Endothelial cell (in vitro differentiated cells): ENCODE results near the gene PRR20G. TPM values are rescaled to one million over a fixed set of nuclear protein-coding genes. Genes with fewer than 3 reads are reported as not detected.

ENCODE experiments used
- DNase-seq: peaks from one replicate; pipeline ENCODE4 v3.0.0; 2021; ENCODE audit warnings: low spot score
- H3K27ac Mint-ChIP-seq: one replicate; pipeline ENCODE4 v1.8.0; 2021; ENCODE audit warnings: mixed read lengths, inconsistent platforms; ENCODE audit not compliant: unreplicated experiment
- H3K27me3 Mint-ChIP-seq: one replicate; pipeline ENCODE4 v1.8.0; 2021; ENCODE audit warnings: mild to moderate bottlenecking, moderate library complexity, mixed read lengths, inconsistent platforms; ENCODE audit not compliant: unreplicated experiment
- H3K36me3 Mint-ChIP-seq: one replicate; pipeline ENCODE4 v1.8.0; 2021; ENCODE audit warnings: mild to moderate bottlenecking, low read depth, mixed read lengths, inconsistent platforms; ENCODE audit not compliant: unreplicated experiment
- H3K4me1 Mint-ChIP-seq: one replicate; pipeline ENCODE4 v1.8.0; 2021; ENCODE audit warnings: mild to moderate bottlenecking, mixed read lengths, inconsistent platforms; ENCODE audit not compliant: unreplicated experiment
- H3K4me3 Mint-ChIP-seq: one replicate; pipeline ENCODE4 v1.8.0; 2021; ENCODE audit warnings: mild to moderate bottlenecking, mixed read lengths, inconsistent platforms; ENCODE audit not compliant: unreplicated experiment
- H3K9me3 Mint-ChIP-seq: one replicate; pipeline ENCODE4 v1.8.0; 2021; ENCODE audit warnings: mixed read lengths, inconsistent platforms; ENCODE audit not compliant: unreplicated experiment
- total RNA-seq: library from RNA; stranded (reverse); fragmentation: NEBNext Ultra II Directional; extraction: Animal tissue kit (Norgen Biotek cat#: 25700); gene quantifications from one replicate; pipeline ENCODE4 v1.2.1, GENCODE V29; 2021; ENCODE audit not compliant: unreplicated experiment
- TF ChIP-seq, protein P1 (sequence below): fragments of 200-600 bp; sonication (generic); IDR thresholded peaks from one replicate; pipeline ENCODE4 v1.5.0; 2021; ENCODE audit warnings: antibody characterized with exemption; ENCODE audit not compliant: unreplicated experiment

The PRR20G gene
- total RNA-seq, 1 donor from 2014 or later, result not detected

DNA sequence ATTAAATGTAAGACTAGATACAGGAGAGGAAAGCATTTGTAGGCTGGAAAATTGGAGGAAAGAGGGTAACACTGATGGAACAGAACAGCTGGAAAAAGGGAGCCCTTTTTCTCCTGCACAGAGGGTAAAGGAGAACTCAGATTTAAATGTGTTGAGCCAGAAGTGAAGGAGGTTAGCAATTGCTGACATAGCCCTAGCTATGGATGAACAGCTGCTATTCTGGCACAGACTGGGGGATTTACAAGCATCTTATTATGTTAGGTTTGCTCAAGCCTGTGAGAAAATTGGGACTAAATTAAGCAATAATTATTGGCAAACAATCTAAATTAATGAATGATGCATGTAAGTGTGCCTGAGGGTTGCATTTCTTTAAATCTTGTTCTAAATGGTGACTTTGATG is 40.6 kb upstream of the PRR20G start:
- peaks cover 3% of the 10 kb centered on the region for H3K27me3 Mint-ChIP-seq
- TF ChIP-seq, protein P1, sequence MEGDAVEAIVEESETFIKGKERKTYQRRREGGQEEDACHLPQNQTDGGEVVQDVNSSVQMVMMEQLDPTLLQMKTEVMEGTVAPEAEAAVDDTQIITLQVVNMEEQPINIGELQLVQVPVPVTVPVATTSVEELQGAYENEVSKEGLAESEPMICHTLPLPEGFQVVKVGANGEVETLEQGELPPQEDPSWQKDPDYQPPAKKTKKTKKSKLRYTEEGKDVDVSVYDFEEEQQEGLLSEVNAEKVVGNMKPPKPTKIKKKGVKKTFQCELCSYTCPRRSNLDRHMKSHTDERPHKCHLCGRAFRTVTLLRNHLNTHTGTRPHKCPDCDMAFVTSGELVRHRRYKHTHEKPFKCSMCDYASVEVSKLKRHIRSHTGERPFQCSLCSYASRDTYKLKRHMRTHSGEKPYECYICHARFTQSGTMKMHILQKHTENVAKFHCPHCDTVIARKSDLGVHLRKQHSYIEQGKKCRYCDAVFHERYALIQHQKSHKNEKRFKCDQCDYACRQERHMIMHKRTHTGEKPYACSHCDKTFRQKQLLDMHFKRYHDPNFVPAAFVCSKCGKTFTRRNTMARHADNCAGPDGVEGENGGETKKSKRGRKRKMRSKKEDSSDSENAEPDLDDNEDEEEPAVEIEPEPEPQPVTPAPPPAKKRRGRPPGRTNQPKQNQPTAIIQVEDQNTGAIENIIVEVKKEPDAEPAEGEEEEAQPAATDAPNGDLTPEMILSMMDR, result no peak
- peaks cover 1% of the 10 kb centered on the region for H3K9me3 Mint-ChIP-seq
- H3K4me3 Mint-ChIP-seq, result no peak overlapping the region
- no peaks in the 10 kb centered on the region for H3K36me3 Mint-ChIP-seq
- DNase-seq, result no peak
- no peaks in the 10 kb centered on the region for H3K4me1 Mint-ChIP-seq
- no peak overlapping the region for H3K27ac Mint-ChIP-seq

DNA sequence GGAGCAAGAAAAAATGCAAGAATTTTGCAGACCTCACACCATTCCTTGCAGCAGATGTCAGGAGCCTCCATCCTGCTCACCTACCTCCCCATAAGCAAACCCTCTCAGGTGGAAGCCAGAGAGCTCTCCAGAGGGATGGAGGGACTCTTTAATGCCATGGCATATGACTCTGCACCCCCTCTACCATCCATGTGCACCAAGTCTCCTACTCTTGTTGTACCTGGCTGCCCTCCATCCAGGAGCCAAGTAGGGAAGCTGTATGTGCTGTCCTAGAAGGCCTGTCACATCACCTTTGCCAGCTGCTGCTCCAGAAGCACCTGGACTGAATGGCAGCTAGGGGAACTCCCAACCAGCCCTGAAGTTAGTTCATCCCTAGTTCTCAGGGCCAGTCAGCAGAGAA is 38.5 kb upstream of the PRR20G start:
- TF ChIP-seq, protein P1, result no peak
- Mint-ChIP-seq H3K9me3 (peaks cover 4% of the 10 kb centered on the region), H3K27ac (no peak overlapping the region), H3K4me1 (peaks cover 2% of the 10 kb centered on the region), H3K4me3 (no peak overlapping the region), H3K36me3 (no peaks in the 10 kb centered on the region), H3K27me3 (peaks cover 3% of the 10 kb centered on the region)
- no peak for DNase-seq

DNA sequence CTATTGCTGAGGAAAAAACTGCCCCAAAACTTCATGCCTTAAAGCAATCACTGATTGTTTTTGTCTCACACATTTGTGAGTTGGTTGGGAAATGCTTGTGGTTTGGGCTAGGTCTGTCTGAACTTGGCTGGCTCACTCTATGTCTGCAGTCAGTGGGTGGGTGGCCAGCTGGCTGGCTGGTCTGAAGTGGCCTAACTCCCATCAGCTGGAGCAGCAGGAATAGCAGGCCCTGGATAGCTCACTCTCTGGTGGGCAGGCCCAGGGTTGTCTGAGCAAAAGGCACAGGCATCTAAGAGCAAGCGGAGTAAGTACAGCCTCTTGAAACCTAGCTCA is 37.7 kb upstream of the PRR20G start:
- H3K9me3 Mint-ChIP-seq, result peaks cover 4% of the 10 kb centered on the region
- H3K27me3 Mint-ChIP-seq, result peaks cover 3% of the 10 kb centered on the region

DNA sequence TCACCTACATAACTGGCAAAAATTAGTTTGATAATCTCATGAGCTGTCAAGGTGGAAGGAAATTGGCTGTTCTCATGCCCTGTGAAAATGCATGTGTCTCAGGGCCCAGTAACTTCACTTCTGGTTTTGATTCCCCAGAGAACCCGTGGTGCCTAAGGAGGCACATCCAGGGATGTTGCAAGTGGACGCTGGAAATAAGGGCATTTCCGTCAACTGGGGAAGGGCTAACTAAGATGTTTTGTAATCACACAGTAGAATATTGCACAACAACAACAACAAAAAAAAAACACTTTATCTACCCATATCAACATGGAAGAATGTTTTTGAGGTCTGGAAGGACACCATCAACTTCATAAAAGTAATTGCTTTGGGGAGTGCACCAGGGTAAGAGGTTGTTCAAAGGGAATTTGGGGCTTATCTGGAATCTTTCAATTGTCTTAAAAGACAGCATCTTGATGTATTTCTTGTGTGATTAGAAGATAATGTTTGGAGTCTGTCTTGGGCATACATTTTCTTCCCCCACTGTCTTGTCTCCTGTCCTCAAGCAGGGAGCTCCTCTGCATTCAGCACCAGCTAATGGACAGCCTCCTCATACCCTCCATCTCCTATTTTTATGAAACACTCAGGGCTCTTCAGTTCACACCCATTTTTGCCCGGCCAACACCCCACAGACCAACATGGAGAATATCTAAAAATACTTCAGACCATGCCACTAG is 37.2 kb upstream of the PRR20G start:
- Mint-ChIP-seq H3K36me3 (peaks cover 6% of the 10 kb centered on the region), H3K4me1 (peaks cover 2% of the 10 kb centered on the region), H3K4me3 (no peak overlapping the region), H3K27ac (no peak overlapping the region), H3K9me3 (peaks cover 4% of the 10 kb centered on the region), H3K27me3 (peaks cover 3% of the 10 kb centered on the region)
- TF ChIP-seq, protein P1, result no peak
- DNase-seq, result no peak

More for the DNA sequence above, 37.7 kb upstream of the PRR20G start:
- H3K4me3 Mint-ChIP-seq, result no peak overlapping the region
- H3K27ac Mint-ChIP-seq, result no peak overlapping the region
- H3K36me3 Mint-ChIP-seq, result peaks cover 6% of the 10 kb centered on the region
- TF ChIP-seq, protein P1, result no peak
- DNase-seq, result no peak
- peaks cover 2% of the 10 kb centered on the region for H3K4me1 Mint-ChIP-seq

DNA sequence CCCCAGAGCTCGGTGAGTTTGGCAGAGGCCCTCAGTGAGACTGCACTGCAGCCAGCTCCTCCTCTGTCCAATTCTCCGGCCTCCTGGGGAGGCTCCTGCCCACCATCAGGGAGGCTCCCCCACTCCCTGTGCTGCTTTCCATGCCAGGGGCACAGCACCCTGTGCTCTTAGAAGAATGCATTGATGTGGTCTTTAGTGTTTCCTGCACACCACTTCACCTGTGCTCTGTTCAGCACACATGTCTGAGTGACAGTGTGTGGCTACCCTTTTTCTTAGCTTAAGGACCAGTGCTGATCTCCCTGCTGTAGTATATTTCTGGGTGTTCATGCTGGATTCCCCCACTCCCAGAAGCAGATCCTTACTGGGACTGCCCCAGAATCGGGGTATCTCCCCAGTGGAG is 36.2 kb upstream of the PRR20G start:
- TF ChIP-seq, protein P1, result no peak
- peaks cover 6% of the 10 kb centered on the region for H3K36me3 Mint-ChIP-seq
- peaks cover 2% of the 10 kb centered on the region for H3K27me3 Mint-ChIP-seq
- H3K4me1 Mint-ChIP-seq, result peaks cover 2% of the 10 kb centered on the region
- H3K9me3 Mint-ChIP-seq, result peaks cover 4% of the 10 kb centered on the region
- DNase-seq, result no peak
- no peak overlapping the region for H3K27ac Mint-ChIP-seq
- H3K4me3 Mint-ChIP-seq, result no peak overlapping the region
